Left lung (tissue), 10 donors: ENCODE measurements around the gene TLE3. TPM values are rescaled to one million over a fixed set of nuclear protein-coding genes. Genes with fewer than 3 reads are reported as not detected.

Experiments used
- ATAC-seq: fragments of 200-7000 bp; cut with Tn5 transposase; one replicate; pipeline ENCODE4 v1.9.1; 2020; ENCODE audit warnings: moderate library complexity
- DNase-seq, 4 donors: peaks; one replicate each; pipeline ENCODE4 v3.0.0-alpha.2; 2013 to 2020
- H3K27ac ChIP-seq, 2 donors: fragments of 200-600 bp; sonication (generic) in 1 of 2; one replicate each; pipeline versions ENCODE4 v1.5.0 to v1.8.0; 2020 to 2021
- H3K27me3 ChIP-seq, 2 donors: fragments of 200-600 bp; sonication (generic) in 1 of 2; one replicate each; pipeline versions ENCODE4 v1.5.0 to v1.8.0; 2020 to 2021
- H3K36me3 ChIP-seq, 2 donors: fragments of 200-600 bp; sonication (generic) in 1 of 2; one replicate each; pipeline versions ENCODE4 v1.5.0 to v1.8.0; 2020 to 2021
- H3K4me1 ChIP-seq, 2 donors: fragments of 200-600 bp; one replicate each; pipeline ENCODE4 v1.8.0; 2021
- H3K4me3 ChIP-seq, 2 donors: fragments of 200-600 bp; sonication (generic) in 1 of 2; one replicate each; pipeline versions ENCODE4 v1.5.0 to v1.8.0; 2020 to 2021; ENCODE audit warnings: mild to moderate bottlenecking in 1 of 2
- H3K9me3 ChIP-seq, 2 donors: fragments of 200-600 bp; sonication (generic) in 1 of 2; one replicate each; pipeline versions ENCODE4 v1.5.0 to v1.8.0; 2020 to 2021
- CTCF ChIP-seq, 2 donors: fragments of 200-600 bp; sonication (generic) in 1 of 2; IDR thresholded peaks; one replicate each; pipeline versions ENCODE4 v1.5.0 to v1.8.0; 2021; ENCODE audit warnings: antibody characterized with exemption in 2 of 2
- intact Hi-C, 2 donors: fragments of 100-400 bp; cut with DNase I; formaldehyde crosslinking; loops; one replicate each; pipeline versions ENCODE4 v1.11.2 to v1.14.2; 2022
- polyA plus RNA-seq, 6 donors: library from polyadenylated mRNA; unstranded; fragments of 120-200 nt; gene quantifications; one replicate each; pipeline ENCODE4 v1.2.1, GENCODE V29; 2013; ENCODE audit not compliant: insufficient read length in 6 of 6
- total RNA-seq, 2 donors: library from RNA; stranded (reverse); fragmentation: NEBNext Ultra II Directional; extraction: Animal tissue kit (Norgen Biotek cat#: 25700); gene quantifications; one replicate each; pipeline ENCODE4 v1.2.1, GENCODE V29; 2021
- donor health status: DM: no; HTN: yes; CAD: no.
- donor health status: DM: no; HTN: no; CAD: no.

TLE3 gene
- total and polyA plus RNA-seq, 8 donors: 48.2 to 77.2 (median 62.0) TPM

GRCh38 chr15:70063261-70063925 lies 34.3 kb downstream of the TLE3 start:
- ATAC-seq (no peak), DNase-seq (no peak)
- Histone ChIP-seq H3K27ac (no peak overlapping the region), H3K4me3 (no peak overlapping the region), H3K36me3 (peaks cover 0 to 100% of the 10 kb centered on the region in 2 donors), H3K27me3 (no peaks in the 10 kb centered on the region), H3K4me1 (peaks cover 0 to 10% of the 10 kb centered on the region in 2 donors), H3K9me3 (no peaks in the 10 kb centered on the region)
- no peak for TF ChIP-seq CTCF (IDR thresholded peaks at IDR 0.05)
- intact Hi-C loops: no loop called here

- ATAC-seq (peak; percentile 46), DNase-seq (peak in 3 of 4 donors; percentile 53 to 91 (median 89))
- Histone ChIP-seq H3K27ac (no peak overlapping the region), H3K9me3 (no peaks in the 10 kb centered on the region), H3K27me3 (no peaks in the 10 kb centered on the region), H3K4me3 (no peak overlapping the region), H3K4me1 (peaks cover 0 to 10% of the 10 kb centered on the region in 2 donors), H3K36me3 (peaks cover 0 to 100% of the 10 kb centered on the region in 2 donors)
- TF ChIP-seq CTCF (IDR thresholded peaks at IDR 0.05): no peak
- intact Hi-C loops: no loop called here
Measured at GRCh38 chr15:70062321-70062956, 35.3 kb downstream of the TLE3 start.

GRCh38 chr15:70061696-70062270 lies 35.9 kb downstream of the TLE3 start:
- no peak overlapping the region for H3K4me3 ChIP-seq
- H3K4me1 ChIP-seq: peaks cover 0 to 10% of the 10 kb centered on the region in 2 donors
- H3K27ac ChIP-seq: no peak overlapping the region
- peaks cover 0 to 100% of the 10 kb centered on the region in 2 donors for H3K36me3 ChIP-seq
- DNase-seq (no peak), ATAC-seq (no peak)
- no peaks in the 10 kb centered on the region for H3K9me3 ChIP-seq
- TF ChIP-seq CTCF (IDR thresholded peaks at IDR 0.05): no peak
- H3K27me3 ChIP-seq: no peaks in the 10 kb centered on the region
- intact Hi-C loops: no loop called here

- no peak overlapping the region for H3K4me3 ChIP-seq
- ATAC-seq (no peak), DNase-seq (no peak)
- no peaks in the 10 kb centered on the region for H3K27me3 ChIP-seq
- peaks cover 0 to 100% of the 10 kb centered on the region in 2 donors for H3K36me3 ChIP-seq
- H3K4me1 ChIP-seq: peaks cover 0 to 10% of the 10 kb centered on the region in 2 donors
- intact Hi-C loops: no loop called here
- no peaks in the 10 kb centered on the region for H3K9me3 ChIP-seq
- no peak overlapping the region for H3K27ac ChIP-seq
- no peak for TF ChIP-seq CTCF (IDR thresholded peaks at IDR 0.05)
Measured at GRCh38 chr15:70060993-70061305, 36.8 kb downstream of the TLE3 start.

GRCh38 chr15:70060214-70060992 lies 37.3 kb downstream of the TLE3 start:
- TF ChIP-seq CTCF (IDR thresholded peaks at IDR 0.05): no peak
- no peak for ATAC-seq

More at GRCh38 chr15:70060214-70060992, 37.3 kb downstream of the TLE3 start:
- no peaks in the 10 kb centered on the region for H3K27me3 ChIP-seq
- H3K9me3 ChIP-seq: no peaks in the 10 kb centered on the region
- intact Hi-C loops: no loop called here
- peaks cover 0 to 100% of the 10 kb centered on the region in 2 donors for H3K36me3 ChIP-seq
- no peak for DNase-seq
- H3K4me1 ChIP-seq: peaks cover 0 to 10% of the 10 kb centered on the region in 2 donors
- no peak overlapping the region for H3K4me3 ChIP-seq
- H3K27ac ChIP-seq: no peak overlapping the region
